Activated CD4-positive, alpha-beta T cell treated with anti-CD3 and anti-CD28 coated beads, Interleukin-2, amount 50 U/mL, for 48 hours (primary cell): ENCODE measurements around the gene DAPK2.

Experiments used
- DNase-seq, 2 experiments: peaks; one replicate each; pipeline ENCODE4 v3.0.0-alpha.2; 2020

DAPK2 gene

DNA sequence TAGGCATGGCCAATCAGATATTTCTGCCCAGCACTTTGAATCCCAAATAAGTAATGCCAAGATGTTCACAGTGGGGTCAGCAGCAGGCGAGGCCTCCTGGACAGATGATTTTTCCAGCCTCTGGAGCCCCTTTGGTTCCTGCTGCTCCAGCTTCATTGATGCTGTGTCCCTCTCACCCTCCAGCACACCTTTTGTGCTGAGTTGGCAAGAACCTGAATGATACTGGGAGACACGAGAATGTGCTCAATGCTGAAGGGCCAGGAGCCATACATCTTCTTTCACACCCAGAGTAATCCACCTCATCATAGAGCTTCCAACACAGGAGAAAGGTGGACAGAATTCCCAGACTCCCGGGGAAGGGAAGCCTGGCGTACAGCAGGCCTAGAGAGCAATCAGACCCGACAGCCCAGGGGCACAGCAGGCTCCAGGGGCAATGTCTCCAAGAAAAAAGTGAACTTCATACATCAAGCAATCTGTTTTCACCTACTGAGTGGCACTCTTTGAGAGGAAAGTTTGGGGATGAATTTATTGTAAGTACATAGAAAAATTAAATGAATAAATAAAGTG, 6.7 kb upstream of the DAPK2 start:
- no peak for DNase-seq

DNA sequence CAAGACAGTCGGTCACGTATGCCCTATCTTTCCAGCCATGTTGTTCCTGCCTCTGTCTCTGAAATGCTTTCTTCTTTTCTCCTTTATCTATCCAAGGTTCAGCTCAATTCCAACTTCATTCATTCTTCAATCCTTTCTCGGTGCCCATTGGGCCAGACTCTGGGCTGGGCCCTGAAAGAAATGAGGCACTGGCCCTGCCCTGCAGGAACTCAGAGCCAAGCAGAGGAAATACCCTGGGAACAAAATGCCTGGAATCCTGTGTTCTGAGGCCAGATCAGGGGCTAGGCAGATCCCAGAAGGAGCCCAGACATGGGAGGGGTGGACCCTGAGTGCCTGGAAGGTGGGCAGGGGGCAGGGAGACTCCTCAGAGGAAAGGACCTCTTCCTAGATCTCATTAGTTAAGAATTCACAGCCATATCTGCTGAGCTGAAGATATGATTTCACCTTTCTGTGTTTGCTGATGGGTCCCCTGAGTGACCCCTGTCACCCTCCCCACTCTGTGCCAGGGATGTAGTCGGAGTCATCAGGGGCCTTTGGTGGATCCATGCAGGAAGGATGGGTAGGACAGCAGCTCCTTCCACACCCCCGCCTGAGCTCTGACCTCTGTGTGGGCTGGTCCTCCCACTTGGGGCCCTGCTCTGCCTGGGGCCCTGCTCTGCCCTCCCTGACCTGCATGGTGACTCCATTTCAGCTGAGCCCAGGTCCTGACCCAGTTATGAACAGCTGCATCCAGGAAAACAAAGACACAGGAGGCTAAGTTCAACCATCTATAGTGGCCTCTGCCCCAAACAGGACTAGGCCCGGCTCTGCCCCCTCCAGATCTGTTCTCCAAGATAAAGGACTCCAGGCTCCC, 5.3 kb upstream of the DAPK2 start:
- no peak for DNase-seq

DNA sequence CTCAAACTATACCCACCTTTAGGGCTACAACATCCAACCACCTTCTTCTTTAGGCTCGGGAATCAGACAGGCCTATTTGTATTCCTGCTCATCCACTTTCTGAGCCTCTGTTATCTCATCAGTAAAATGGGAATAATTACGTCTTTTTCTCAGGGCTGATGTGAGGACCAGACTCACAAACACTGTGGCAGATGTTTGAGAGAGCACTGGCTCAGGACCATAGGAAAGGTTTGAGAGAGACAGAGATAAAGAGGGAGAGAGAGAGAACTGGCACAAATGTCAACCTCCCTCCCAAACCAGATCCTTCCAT, 4.8 kb upstream of the DAPK2 start:
- no peak for DNase-seq

DNA sequence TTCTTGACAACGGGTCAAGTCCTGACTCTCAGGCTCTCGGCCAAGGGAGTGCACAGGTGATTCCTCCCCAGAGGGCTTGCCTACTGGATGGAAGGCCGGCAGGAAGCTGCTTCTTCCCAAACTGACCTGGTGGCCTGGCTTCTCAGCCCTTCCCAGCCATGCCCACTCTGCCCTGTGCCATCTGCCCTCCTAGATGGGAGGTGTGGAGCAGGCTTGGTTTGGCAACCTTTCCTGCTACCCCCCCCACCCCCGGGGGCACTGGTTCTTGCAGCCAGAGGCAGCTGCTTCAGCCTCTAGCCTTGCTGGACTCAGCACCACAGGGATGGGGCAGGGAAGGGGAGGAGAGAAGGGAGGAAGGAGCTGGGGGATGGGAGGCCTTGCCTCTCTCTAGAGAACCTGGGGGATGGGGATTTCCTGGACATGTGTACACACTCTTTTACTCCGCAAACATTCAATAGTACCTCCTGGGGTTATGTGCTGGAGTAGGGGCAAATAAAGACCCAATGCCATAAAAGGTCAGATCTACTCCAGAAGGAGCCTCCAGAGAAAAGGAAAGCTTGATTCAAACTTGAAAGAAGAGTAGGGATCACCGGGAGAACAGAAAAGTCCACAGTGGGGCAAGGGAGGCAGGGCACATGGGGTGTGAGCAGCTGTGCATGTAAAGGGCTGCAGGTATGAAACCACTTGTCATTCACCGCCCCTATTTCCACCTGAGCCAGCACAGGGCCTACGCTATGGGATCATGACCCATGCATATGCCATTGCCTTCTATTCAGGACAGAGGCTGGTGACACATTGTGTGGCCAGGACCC, 4.2 kb upstream of the DAPK2 start:
- DNase-seq, result no peak

DNA sequence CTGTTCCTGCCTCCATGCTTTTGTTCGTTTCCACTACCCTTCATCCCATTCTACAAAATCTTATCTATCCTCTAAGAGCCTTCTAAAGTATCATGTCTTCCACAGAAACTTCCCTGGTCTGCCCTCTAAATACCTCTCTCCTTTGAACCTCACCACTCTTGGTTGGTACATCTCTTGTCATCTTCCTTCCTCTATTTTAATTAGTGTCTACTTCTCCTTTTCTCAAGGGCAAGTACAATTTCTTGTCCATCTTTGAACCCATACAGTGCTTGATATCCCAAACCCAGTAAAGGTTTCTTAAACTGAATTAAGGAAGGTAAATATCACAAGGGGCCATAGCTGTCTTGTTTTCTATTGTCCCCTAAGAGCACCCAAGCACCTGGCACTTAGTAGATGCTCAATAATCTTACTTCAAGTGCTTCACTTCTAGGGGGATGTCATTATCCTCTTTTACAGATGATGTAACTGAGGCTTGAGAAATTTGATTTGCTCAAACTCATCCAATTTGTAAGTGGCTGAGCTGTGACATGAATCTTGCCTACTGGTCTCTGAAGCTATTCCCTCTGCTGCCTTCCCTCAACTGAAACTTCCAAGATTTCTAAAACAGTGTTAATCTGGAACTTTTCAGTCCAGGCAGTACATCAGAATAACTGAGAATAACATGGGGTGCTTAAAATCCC, 2.6 kb upstream of the DAPK2 start:
- DNase-seq, result no peak

DNA sequence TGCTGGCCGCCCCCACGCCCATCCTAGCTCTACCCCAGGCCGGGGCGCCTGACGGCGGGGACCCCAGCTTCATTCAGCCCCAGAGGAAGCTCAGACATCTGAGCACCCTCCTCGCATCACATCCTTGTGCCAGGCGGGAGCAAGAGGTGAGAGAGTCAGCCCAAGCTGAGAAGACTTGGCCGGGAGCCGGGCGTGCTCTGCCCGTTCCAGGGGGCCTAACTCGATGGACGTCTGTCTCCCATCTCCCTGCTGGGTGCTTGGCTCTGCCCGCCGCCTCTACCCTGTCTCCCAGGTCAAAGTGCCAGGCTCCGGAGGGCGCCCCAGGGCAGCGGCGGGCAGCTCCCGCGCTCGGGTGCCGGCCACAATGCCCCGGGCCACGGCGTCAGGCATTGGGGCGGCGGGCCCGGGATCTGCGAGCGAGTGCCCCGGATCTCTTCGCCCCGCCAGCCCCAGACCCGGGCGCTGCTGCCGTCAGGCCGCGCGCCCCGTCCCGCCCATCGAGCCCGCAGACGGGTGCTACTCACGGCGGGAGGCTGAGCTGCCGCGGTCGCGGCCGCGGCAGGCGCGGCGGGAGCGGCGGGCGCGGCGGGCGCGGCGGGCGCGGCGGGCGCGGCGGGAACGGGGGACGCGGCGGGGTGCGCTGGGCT, 388 bp downstream of the DAPK2 start:
- DNase-seq, result peak in 1 of 2 experiments; percentile 7

DNA sequence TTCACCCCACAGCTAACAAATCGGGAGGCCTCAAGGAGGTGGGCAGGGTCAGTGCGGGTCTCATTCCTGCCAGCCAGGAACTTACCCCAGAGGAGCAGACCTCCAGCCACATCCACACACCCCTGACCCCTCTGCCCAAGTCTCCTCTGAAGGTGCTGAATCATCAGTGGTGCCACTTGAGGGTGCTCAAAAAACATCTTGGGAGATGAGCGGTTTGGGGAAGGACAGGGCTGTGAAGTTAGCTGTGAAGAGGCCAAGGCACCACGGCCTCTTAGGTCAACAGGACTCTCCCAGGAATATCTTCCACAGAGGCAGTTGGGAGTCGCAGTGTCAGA, 1.2 kb downstream of the DAPK2 start:
- no peak for DNase-seq

DNA sequence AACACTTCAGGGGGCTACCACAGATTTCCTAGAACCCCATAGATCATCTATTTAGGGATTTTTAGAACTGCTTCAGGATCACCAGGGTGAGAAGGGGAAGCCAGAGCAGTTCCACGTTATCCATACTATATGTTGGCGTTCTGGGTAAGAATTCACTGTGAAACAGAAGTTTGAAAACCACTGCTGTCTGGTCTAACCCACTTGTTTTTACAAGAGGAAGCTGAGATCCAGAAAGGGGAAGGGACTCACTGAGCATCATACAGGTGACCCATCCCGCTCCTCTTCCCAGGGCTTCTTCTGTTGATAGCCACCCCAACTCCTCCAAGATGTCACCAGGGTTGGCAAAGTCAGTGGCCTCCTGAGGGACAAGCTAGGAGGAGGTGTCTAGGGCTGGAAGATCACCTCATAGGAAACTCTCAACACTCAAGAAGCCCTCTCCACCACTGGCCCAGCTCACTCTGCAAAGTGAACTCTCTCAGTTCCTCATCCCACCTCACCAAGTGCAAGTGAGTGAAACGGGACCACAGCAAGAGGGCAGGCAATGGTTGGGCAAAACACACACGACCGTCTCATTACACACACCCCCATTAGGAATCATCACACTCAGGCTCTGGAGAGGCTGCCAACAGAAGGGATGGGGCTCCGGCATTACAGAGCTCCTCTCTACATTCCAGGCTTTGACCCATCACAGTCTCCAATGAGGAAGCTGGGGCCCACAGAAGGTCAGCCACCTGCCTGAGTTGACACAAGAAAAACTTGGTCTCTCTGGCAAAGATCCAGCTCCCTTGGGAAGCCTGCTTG, 1.8 kb downstream of the DAPK2 start:
- DNase-seq, result no peak

DNA sequence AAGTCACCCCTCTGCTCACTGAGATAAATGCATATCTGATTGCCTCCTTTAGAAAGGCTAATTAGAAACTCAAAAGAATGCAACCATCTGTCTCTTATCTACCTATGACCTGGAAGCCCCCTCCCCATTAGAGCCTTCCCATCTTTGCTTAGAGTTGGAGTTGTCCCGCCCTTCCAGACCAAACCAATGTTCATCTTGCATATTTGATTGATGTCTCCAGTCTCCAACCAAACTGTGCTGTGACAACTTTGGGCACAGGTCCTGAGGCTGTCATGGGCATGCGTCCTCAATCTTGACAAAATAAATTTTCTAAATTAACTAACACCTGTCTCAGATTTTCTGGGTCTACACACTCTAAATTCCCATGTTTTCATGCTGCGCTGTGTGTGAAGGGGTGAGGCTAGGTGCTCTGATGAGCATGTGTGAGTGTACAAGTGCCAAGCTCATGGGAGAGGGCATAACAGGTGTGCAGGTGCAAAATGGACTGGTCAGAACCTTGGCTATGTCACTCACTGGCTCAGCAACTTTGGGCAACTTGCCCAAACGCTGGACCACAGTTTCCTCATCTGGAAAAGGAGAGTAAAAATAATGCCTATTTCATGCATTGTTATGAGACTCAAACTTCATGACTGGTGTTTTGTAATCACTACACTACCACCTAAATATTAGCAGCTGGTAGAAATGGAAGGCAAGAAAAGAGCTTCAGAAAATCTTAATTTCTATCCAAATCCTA, 7.2 kb downstream of the DAPK2 start:
- no peak for DNase-seq

DNA sequence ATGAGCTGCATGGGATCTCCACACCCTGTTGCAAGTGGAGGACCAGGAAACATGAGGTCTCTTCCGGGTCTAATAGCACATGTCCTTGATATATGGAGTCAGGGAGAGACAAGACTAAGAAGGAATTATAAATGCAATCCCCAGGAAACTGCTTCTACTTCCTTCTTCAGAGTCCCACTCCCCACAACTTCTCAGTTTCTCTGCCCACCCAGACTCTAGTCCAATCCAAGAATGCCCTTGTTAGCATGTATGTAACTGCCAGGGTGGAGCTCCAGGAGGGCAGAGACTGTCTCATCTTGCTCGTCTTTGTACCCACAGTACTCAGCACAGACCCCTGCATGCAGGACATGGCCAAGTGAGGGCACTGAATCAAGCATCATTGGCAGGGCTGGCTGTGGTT, 8.3 kb downstream of the DAPK2 start:
- no peak for DNase-seq

DNA sequence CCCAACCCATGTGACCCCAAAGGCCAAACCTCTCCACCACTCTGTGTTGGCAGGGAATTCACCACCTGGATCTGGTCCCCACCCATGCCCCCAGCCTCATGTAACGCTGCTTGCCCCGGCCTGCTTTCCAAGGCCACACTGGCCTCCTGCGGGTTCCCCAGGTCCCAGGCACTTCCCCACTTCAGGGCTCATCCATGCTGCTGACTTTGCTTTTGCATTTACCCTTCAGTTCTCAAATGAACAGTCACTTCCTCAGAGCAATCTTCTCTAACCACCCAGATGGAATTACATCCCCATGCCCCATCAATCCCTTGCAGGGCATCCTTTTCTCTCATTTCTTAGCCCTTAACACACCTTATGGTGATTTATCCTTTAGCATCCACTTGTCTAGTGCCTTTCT, 9.2 kb downstream of the DAPK2 start:
- DNase-seq, result no peak

DNA sequence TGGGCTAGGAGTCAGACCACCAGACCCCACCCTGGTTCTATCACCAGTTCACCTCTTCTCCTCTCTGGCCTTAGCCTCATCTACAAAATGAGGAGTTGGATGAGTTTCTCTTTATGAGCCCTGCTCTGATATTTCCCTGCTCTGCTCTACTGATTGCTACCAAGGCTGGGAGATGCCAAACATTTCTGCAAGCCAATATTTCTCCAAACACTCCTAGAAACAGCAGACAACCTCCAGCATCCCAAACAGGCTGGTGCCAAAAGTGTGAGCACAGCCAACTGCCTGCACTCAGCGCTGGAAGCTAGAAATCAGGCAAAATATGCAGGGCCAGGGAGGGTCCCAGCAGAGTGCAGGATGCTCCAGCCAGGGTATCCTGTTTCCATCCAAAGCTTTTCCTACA, 10.8 kb downstream of the DAPK2 start:
- DNase-seq, result no peak

DNA sequence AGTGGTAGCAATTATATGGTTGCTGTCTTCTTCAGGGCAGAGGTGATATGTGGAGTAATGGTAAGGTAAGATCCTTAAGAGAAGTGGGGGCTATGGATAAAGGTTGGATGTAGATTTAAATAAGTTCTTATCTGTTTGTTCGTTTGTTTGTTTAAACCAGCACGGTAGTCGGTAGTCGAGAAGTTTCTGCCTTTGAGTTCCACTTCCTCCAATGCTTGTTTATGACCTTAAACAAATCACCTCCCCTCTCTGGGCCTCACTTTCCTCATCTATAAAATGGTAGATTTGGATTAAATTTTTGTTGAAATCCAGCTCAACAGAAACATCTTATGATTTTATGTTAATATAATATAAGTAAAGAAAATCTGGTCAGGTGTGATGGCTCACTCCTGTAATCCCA, 11.8 kb downstream of the DAPK2 start:
- no peak for DNase-seq

DNA sequence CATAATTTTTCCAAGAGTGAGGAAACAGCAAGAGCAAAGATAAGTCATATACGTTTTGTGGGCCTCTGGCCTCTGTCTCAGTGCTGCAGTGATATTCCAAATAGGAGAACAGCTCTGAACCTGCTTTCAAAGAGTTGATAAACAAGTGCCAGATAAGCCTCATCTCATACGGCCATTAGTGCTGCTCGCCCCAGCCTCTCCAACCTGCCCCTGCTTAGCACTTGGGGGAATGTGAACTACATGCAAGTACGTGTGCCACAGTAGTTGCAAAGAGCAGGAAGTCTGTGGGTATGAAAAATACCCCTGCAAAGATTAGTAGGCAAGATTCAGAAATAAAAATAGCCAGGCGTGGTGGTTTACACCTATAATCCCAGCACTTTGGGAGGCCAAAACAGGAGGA, 14.0 kb downstream of the DAPK2 start:
- no peak for DNase-seq

DNA sequence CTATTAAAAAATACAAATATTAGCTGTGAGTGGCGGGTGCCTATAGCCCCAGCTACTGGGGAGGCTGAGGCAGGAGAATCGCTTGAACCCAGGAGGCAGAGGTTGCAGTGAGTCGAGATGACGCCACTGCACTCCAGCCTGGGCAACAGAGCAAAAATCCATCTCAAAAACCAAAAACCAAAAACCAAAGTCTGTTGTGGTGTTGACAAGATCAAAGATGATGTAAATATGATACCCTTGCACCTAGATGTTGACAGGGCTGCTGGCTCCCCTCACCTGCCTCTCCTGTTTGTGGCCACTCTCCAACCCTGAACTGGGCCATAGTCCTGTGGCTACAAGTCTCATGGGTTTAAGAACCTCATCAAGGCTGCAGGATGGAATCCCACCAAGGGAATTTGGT, 16.2 kb downstream of the DAPK2 start:
- DNase-seq, result no peak

DNA sequence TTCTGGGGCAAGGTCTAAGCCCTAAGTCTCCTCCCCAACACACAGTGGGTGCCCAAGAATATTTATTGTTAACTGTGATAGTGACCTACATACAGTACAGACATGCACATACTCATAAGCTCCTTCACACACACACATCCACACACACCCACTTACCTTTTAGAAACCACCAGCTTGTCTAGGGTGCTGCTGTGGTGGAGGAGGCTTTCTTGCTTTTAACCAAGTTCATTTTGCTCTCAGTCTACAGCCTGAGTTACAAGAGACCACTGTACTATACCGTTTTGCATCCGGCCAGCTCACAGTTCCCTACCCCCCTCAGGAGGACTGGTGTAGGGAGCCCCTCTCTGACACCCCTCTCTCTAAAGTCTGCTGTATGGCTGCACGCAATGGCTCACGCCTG, 16.7 kb downstream of the DAPK2 start:
- no peak for DNase-seq

DNA sequence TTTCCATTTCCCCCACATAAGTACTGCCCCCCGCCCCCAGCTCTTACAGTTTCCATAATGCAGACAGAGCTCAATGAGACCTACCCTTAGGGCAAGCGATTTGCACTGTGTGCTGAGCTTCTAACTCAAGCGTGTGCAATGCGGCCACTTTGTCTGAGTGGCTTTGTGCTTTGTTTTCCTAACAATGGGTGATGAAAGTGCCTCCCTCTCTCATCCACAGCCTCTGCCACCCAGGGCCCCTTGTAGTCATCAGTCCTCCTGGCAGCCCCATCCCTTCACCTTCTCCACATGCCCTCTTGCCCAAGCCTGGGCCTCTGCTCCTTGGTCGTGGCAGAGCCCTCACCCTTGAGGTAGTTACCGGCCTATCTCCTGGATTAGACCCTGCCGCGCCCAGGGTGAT, 17.2 kb downstream of the DAPK2 start:
- DNase-seq, result no peak

DNA sequence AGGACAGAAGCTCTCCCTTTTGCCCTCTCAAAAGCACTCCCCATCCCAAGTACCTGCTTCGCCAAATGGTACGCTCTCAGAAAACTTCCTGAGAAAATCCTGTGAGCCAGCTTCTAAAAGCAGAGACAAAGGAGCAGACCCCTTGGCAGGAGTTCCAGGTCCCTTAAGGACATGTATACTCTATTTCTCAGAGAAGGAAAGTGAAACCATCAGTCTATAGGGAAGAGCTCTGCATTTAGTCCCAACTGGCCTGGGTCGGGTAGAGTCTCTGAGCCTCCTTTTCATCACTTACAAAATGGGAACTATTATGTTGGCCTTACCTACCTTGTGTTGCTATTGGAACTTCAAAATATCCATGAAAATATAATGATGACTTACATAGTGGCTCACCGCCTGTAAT, 19.7 kb downstream of the DAPK2 start:
- DNase-seq, result no peak

DNA sequence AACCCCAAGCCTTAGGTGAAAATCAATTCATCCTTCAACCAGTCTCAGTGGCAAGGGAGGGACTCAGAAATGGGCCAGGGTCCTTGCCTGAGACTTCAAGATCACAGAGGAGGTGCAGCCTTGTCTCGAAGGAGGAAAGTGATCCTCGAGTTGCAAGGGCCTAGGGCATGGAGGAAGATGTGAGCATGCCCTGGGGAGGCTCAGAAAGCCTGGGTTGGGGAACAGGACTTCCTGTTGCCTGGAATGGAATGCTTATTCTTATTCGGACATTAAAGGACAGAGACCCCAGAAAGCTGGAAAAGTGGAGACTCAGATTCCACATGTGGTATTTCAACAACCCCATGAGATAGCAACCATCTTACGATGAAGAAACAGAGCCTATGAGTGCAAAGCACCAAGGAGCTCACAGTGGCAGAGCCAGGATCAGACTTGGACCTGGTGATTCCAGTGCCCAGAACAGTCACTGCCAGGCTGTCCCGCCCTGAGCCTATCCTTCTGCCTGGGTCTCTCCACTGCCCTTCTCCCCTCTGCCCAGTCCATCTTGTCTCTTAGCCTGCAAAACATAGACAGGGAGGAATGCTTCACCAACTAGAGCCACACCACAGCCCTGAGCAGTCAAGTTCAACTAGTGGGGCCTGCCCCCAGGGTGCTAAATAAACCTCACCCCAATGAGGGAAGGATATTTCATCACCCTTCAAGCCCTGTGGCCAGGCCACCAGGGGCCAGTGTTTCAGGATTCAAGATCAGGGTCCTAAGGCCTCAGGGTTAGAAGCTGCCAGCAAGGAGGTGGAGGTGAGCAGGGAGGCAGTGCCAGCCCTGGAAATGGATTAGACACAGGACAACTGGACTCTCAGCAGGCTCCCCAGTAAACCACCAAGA, 21.9 kb downstream of the DAPK2 start:
- no peak for DNase-seq

DNA sequence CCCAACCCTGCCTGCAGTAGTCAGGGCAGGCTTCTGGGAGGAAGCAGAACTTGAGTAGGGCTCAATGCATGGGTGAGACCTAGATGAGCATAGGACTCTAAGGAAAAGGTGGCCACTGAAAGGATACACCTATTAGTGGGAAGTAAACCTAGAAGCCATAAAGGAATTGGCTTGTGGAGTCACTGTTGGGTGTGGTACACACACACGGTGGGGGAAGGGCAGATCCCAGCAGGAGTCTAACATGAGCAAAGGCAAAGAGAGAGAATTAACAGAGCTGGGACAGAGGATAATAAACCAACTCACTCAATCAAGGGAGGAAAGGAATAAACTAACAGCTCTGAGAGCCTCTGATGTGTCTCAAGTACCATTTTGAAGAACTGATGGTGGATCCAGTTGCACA, 23.1 kb downstream of the DAPK2 start:
- no peak for DNase-seq

DNA sequence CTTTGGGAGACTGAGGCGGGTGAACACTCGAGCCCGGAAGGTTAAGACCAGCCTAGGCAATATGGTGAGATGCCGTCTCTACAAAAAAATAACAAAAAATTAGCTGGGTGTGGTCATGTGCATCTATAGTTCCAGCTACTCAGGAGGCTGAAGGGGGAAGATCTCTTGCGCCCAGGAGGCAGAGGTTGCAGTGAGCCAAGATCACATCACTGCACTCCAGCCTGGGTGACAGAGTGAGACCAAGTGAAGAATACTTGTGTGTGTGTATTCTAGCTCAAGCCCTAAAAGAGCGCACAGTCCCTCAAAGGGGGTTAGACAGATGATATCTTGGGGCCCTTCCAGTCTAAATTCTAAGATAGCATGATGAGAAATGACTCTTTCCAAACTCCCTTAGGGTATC, 23.7 kb downstream of the DAPK2 start:
- no peak for DNase-seq
